Lower leg skin (tissue), 3 donors: ENCODE data around the gene BCL7A.

Source experiments
- CTCF ChIP-seq, 3 donors: fragments of 450-650 bp; IDR thresholded peaks; one replicate each; pipeline ENCODE4 v1.5.1; 2016; ENCODE audit warnings: antibody characterized with exemption in 3 of 3, mild to moderate bottlenecking in 3 of 3, moderate library complexity in 2 of 3
- POLR2A ChIP-seq, 2 donors: fragments of 450-650 bp; IDR thresholded peaks; one replicate each; pipeline ENCODE4 v1.6.1; 2016 to 2017; ENCODE audit warnings: antibody characterized with exemption in 2 of 2, mild to moderate bottlenecking in 1 of 2, moderate library complexity in 1 of 2

GRCh38 chr12:122005252-122005776 is 16.4 kb upstream of the BCL7A start:
- TF ChIP-seq CTCF (IDR thresholded peaks at IDR 0.05) (no peak), POLR2A (IDR thresholded peaks at IDR 0.05) (no peak)
